Measurements from ENCODE around the gene CEP72.
"Not testable (repeated sequence)": the region's sequence is repeated elsewhere in the genome, so short reads cannot be mapped to it uniquely, and the experiment has no call there.

Gene CEP72, protein sequence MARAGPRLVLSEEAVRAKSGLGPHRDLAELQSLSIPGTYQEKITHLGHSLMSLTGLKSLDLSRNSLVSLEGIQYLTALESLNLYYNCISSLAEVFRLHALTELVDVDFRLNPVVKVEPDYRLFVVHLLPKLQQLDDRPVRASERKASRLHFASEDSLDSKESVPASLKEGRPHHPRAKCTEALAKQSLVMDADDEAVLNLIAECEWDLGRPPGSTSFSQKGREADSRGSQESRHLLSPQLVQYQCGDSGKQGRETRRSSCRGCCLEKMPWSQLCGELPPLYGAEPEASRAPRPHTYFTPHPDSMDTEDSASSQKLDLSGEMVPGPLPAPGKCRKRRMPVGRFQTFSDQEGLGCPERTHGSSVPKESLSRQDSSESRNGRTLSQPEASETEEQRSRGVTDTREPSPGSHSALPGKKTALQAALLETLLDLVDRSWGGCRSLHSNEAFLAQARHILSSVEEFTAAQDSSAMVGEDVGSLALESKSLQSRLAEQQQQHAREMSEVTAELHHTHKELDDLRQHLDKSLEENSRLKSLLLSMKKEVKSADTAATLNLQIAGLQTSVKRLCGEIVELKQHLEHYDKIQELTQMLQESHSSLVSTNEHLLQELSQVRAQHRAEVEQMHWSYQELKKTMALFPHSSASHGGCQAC

GRCh38 chr5:611731-612486 is at the start of gene CEP72:
Gene CEP72 (plus strand): TSS chr5:612340. CDS start chr5:612362, 22 bp downstream.
- DNase-seq = peak; percentile 67

- DNase-seq = peak; percentile 1
Observed at GRCh38 chr5:565782-566440, 46.2 kb upstream of the CEP72 start.

DNA sequence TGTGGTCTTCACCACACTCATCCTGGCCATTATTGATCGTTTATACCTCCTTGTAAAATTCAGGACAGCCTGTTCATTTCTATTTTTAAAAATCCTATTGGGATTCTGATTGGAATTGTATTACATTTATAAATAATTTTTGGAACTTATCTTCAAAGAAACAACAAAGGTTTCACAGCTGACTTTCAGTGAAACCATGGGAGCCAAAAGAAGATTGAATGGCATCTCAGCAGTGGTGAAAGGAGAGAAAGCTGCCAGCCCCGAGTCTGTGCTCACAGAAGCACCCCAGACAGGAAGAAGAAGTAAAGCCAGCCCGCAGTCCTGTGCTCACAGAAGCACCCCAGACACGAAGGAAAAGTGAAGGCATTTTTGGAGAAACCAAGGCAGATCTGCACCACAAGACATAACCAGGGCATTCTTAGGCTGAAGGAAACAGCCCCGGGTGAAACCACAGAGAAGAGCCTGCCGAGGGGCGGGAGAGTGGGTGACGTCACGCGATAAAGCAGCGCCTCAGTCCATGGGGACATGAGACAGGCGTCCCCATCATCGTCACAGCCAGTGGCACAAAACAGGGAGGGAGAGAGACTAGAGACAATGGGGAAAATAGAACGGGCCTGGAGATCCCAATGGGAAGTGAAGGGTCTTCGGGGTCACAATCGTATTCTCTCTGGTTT is 45.4 kb upstream of the CEP72 start:
- no peak for DNase-seq

DNA sequence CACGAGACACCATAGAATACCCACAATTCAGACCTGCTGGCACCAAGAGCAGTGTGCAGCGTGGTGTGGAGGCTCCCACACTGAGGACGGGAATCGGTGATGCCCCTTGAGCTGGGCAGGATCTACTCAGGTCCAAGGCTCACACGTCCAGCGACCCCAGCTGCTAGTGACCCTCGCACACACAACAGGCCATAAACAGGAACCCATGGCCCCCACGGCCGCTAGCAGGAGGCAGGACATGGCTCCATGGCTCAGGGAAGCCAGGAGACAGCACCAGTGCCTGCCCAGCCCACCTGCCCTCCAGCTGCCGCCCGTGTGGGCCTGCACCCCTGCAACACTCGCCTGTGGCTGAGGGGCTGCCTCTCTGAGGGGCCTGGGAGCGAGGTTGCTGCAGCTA is 44.5 kb upstream of the CEP72 start:
- no peak for DNase-seq

GRCh38 chr5:568061-568781 is 43.9 kb upstream of the CEP72 start:
- DNase-seq = no peak

DNA sequence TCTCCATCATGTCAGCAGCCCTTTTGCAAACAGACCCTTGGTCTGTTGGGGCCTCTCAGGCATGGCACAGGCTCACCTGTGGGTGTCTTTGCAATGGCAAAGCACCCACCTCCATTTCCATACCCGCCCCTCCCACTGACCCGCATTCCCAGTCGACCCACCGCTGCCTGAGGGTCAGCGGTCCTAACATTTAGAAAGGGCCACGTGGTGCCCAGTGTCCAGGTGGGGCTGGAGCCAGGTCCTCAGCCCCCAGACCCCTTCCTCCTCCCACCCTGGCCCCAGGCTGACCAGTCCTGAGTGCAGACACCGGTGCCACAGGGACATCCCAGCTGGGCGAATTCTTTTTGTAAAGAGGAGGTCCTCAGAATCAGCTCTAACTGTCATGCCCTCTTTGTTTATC is 43.3 kb upstream of the CEP72 start:
- no peak for DNase-seq

DNA sequence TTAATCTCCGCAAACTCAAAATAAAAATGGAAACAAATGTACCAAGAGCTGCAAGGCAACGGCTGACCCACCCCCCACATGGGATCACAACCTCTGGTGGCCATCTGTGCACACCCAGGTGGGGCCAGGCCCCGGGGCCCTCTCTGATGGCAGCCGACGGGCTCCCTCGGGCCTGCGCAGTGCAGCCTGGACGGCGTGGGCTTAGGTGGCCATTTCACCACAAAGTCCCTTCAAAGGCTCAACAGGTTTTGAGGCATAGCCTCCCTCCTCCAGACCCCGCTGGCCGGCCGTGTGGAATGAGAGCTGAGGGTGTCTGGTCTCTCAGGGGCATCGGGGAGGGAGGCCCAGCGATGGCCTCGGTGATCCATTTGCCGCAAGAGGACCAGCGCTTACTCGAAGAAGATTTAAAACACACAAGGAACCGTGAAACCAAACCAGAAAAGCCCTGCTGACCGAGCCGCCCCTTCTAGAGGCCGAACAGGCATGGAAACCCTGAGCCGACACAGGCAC is 42.7 kb upstream of the CEP72 start:
- DNase-seq = no peak

GRCh38 chr5:569868-570361 is 42.2 kb upstream of the CEP72 start:
- DNase-seq = no peak

GRCh38 chr5:570446-570845 is 41.7 kb upstream of the CEP72 start:
- no peak for DNase-seq

DNA sequence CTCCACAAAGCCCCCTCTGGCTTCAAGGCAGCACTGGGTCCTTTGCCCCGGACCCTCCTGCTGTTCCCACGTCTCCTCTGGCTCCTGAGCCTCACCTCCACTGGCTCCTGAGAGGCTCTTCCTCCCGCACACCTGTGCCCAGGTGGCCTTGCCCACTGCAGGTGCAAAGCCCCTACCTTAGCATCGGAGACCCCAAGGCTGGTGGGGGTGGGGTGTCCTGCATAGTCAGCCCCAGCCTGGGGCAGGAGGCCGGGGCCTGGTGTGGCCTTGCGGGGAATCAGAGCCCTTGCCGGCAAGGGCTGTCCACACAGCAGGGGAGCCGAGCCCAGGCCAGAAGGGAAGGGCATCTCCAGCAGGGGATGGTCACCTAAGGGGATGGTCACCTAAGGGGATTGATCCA is 41.3 kb upstream of the CEP72 start:
- no peak for DNase-seq

DNA sequence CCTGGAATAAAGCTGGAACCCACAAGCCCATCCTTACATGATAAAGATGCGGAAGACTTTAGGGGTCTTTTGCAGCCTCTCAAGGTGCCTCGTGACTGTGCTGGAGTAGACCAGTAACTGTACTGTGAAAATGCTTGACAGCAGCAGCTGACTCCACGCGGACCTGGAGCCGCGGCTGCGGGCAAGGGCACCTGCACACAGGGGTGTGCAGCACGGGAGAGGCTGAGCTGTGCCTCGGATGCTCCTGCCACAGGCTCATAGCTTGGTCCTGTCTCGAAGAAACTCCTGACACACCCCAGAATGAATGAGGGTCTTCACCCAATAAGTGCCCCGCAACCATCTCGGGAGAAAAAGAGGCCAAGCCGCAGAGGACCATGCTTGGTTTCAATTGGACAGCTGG is 40.3 kb upstream of the CEP72 start:
- DNase-seq = no peak

DNA sequence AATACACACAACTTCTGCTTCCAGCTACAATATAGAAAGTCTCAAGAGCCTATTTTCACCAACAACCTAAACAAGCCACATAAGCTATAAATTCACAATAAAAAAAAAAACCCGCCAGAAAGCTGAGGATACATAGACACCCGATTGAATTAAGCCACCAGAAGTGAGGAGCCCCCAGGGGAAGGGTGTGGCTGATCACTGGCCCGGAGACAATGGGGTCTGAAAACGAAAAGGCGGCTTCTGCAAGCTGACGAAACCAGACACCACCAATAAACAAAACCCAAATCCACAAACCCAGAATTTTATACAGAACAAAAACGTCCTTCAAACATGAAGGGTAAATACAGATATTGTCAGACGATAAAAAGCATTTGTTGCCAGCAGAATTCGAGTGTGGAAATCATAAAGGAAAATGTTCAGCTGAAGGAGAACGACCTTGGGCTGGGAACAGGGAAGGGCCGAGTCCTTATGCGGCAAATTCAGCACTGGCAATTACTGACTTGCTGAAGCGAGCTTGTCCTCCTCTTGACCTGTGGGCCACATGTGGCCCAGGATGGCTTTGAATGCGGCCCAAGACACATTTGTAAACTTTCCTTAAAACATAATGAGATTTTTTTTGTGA is 39.6 kb upstream of the CEP72 start:
- no peak for DNase-seq

- DNase-seq = no peak
Observed at GRCh38 chr5:573206-573605, 38.9 kb upstream of the CEP72 start.

DNA sequence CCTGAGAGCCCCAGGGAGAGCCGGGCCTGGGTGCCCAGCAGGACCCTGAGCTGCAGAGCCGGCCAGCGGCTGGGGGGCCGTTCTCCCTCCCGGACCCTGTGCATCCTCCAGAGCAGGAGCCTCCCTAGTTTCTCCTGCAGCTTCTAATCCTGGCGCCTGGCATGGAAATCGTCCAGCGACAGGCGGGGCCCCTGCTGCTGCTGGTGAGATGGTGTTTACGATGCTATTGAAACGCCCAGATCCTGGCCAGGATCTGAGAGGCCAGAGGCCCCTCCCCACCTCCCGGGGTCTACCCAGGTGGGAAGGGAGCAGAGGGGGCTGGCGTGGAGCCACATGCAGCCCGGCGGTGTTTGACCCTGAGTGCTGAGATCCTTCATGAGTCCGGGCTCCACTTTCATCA is 38.2 kb upstream of the CEP72 start:
- no peak for DNase-seq

DNA sequence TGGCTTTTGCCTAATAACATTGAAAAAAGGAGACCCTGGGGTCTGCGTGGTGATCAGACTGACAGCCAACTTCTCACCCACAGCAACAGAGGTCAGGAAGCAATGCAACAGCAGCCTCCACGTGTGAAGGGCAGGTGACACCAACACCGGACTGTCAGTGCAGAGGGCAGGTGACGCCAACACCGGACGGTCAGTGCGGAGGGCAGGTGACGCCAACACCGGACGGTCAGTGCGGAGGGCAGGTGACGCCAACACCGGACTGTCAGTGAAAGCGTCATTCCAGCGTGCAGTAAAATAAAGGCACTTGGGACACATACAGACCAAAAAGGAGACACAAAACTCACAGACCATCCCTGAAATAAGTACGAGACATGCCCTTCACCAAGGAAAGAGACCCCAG is 37.2 kb upstream of the CEP72 start:
- DNase-seq = no peak

DNA sequence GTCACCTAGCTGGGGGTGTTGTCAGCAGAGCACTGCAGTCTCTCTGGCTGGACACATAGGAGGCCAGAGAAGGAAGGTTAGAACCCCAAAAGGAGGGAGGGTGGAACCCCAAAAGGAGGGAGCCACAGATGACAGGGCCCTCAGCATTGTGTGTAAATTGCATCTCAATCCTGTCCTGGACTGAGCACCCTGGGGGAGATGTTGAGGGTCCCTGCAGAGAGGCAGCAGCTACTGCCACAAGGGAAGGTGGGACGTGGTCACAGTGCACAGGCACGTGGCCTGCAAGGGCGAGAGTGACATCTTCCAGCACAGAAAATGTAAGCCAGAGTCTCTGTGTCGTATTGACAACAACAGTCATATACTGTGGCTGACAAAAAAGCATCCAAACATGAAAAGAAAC is 36.5 kb upstream of the CEP72 start:
- no peak for DNase-seq

- DNase-seq = not testable (repeated sequence)
Observed at GRCh38 chr5:577214-577613, 34.9 kb upstream of the CEP72 start.

- DNase-seq = no peak
Observed at GRCh38 chr5:577800-578199, 34.3 kb upstream of the CEP72 start.

GRCh38 chr5:579211-579610 is 32.9 kb upstream of the CEP72 start:
- DNase-seq = no peak

DNA sequence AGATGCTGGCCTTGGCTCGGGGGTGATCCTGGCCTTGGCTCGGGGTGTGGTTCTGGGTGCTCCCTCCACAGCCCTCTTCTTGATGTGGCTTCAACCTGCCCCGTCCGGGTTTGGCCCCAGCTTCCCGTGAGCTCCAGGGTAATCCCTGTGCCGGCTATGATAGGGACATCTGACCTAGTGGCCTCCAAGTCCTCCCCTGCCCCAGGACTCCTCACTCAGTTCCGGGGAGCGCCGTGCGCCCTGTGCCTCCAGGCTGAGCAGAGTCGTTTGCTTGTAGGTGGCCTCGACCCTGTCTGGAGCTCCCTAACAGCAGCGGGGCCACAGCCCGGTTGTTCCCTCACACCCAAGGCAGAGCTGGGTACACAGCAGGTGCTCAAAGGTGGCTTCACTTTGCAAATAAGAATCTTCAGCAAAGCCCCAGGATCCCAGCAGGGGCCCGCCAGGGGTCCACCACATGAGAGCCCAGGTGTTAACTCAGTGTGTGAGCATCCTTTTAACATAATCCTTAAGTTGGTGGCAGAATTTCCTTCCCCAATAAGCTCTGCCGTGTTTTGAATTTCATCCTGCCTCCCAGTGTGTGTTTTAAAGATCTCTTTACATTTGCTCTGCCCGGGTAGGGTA is 32.3 kb upstream of the CEP72 start:
- no peak for DNase-seq

DNA sequence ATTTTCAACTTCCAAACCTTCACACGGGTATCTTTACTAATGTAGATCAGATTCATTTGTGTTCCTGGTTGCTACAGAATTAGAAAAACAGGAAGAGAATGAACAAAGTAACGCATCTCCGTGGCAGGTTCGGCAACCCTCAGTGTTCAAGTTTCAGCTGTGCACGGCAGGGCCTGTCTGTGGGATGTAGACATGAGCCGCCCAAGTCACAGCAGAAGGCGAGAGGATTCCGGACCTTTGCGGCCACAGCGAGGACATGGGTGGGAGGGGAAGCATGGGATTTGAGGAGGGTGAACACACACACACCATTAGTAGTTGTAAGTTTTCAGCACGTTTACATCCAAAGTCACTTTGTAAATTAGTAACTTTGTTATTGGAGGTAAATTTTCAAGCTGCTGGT is 31.7 kb upstream of the CEP72 start:
- DNase-seq = no peak

All from amniotic stem cell (primary cell).